ENCODE data around the gene ZNF444. TPM values are rescaled to one million over a fixed set of nuclear protein-coding genes. Genes with fewer than 3 reads are reported as not detected.
"Not testable (repeated sequence)": the region's sequence is repeated elsewhere in the genome, so short reads cannot be mapped to it uniquely, and the experiment has no call there.

Gene ZNF444
- total and polyA plus RNA-seq, 2 of the 4 experiments (the other 2 are of a cell fraction): 2.5 to 20.3 TPM

DNA sequence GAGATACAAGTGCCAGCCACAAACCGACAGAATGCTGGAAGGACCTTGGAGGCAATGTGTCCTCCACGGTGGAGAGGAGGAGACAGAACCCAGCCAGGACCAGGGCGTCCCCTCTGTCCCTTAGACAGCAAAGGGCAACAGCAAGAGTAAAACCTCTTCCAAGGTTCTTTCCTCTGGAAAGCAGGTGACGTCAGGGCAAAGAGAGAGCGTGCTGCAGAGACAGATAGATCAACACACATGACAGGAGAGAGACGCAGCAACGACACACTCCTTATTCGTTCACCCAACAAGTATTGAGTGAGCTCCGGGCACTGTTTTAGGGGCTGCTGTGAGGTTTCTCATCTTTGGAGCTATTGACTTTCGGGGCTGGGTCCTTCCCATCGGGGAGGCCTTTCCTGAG lies 33.5 kb downstream of the ZNF444 start:
- ATAC-seq (ENCODE audit: low read depth): no peak
- H3K27ac ChIP-seq (ENCODE audit: insufficient read depth, low read length): no peak overlapping the region
- H3K9me1 ChIP-seq (ENCODE audit: insufficient read depth, low read length): no peaks in the 10 kb centered on the region
- no peak overlapping the region for H2AFZ ChIP-seq (replicated peaks; ENCODE audit: low read length, poor library complexity)
- no peak overlapping the region for H4K5ac ChIP-seq (ENCODE audit: low read depth, low read length)
- H3K36me3 ChIP-seq (ENCODE audit: control insufficient read depth, insufficient read depth, low read length): no peaks in the 10 kb centered on the region
- no peak overlapping the region for H3K18ac ChIP-seq (ENCODE audit: low read depth, low read length)
- no peaks in the 10 kb centered on the region for H3K79me1 ChIP-seq (ENCODE audit: low read depth in 1 of 2, low read length in 2 of 2)
- dilution Hi-C loops (cut with HindIII; ENCODE audit: low sequenced_read_pairs, unreplicated experiment): no loop called here
- no peak overlapping the region for H2BK120ac ChIP-seq (ENCODE audit: low read depth, low read length)
- no peak overlapping the region for H2BK5ac ChIP-seq (ENCODE audit: low read depth, low read length, poor library complexity, severe bottlenecking)
- intact Hi-C loops (cut with micrococcal nuclease): loop anchor here (10.0 kb wide), 1 partner anchor 140 kb away; the partner anchor contains the start of gene ZSCAN5A
- no peak overlapping the region for H2BK15ac ChIP-seq (ENCODE audit: low read depth, low read length)
- no peak overlapping the region for H3K9ac ChIP-seq (ENCODE audit: low read depth, low read length)
- no peaks in the 10 kb centered on the region for H3K9me3 ChIP-seq (ENCODE audit: control insufficient read depth, insufficient read depth, low read length)
- POLR2A ChIA-PET (ENCODE audit: unreplicated experiment): no interaction called here
- H3K4me1 ChIP-seq (ENCODE audit: control insufficient read depth, insufficient read depth, low read length): no peaks in the 10 kb centered on the region
- H2AK5ac ChIP-seq (ENCODE audit: low read depth, low read length): no peak overlapping the region
- no peak for TF ChIP-seq SMC3 (IDR thresholded peaks at IDR 0.05; ENCODE audit: low read depth, low read length)
- TF ChIP-seq CEBPB (IDR thresholded peaks at IDR 0.05; ENCODE audit: low read depth, low read length): no peak
- no peak for TF ChIP-seq RCOR1 (IDR thresholded peaks at IDR 0.05; ENCODE audit: insufficient replicate concordance, low read length)
- TF ChIP-seq, protein P1, sequence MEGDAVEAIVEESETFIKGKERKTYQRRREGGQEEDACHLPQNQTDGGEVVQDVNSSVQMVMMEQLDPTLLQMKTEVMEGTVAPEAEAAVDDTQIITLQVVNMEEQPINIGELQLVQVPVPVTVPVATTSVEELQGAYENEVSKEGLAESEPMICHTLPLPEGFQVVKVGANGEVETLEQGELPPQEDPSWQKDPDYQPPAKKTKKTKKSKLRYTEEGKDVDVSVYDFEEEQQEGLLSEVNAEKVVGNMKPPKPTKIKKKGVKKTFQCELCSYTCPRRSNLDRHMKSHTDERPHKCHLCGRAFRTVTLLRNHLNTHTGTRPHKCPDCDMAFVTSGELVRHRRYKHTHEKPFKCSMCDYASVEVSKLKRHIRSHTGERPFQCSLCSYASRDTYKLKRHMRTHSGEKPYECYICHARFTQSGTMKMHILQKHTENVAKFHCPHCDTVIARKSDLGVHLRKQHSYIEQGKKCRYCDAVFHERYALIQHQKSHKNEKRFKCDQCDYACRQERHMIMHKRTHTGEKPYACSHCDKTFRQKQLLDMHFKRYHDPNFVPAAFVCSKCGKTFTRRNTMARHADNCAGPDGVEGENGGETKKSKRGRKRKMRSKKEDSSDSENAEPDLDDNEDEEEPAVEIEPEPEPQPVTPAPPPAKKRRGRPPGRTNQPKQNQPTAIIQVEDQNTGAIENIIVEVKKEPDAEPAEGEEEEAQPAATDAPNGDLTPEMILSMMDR (conservative IDR thresholded peaks at IDR 0.05; ENCODE audit: low read depth, low read length): no peak
- DNase-seq: no peak
- H4K8ac ChIP-seq (ENCODE audit: low read depth in 2 of 2, low read length in 2 of 2): no peak overlapping the region
- peaks cover 9% of the 10 kb centered on the region; the same call in 1 of the 2 replicates for H3K27me3 ChIP-seq (ENCODE audit: control insufficient read depth, insufficient read depth, low read length)
- CTCF ChIA-PET: no interaction called here
- H4K91ac ChIP-seq (ENCODE audit: insufficient read depth, low read depth, low read length): no peak overlapping the region
- H3K56ac ChIP-seq (ENCODE audit: extremely low read depth, insufficient read depth, low read length): no peak overlapping the region
- no peak overlapping the region for H3K23ac ChIP-seq (ENCODE audit: low read depth, low read length)
- H2AK9ac ChIP-seq (replicated peaks; ENCODE audit: low read depth, low read length, poor library complexity): no peak overlapping the region
- no CpG with 5 or more reads among the region's 11 CpGs for WGBS, 2 experiments (ENCODE audit: extremely low coverage in 2 of 2, insufficient read length in 1 of 2)
- in situ Hi-C loops (cut with MboI; ENCODE audit: low sequenced_read_pairs): no loop called here
- H3K4ac ChIP-seq (ENCODE audit: low read depth, low read length): no peak overlapping the region
- BruUV-seq (replicated peaks): no TSS peak
- no peak overlapping the region for H3K4me2 ChIP-seq (ENCODE audit: low read depth, low read length)
- H4K20me1 ChIP-seq (ENCODE audit: insufficient read depth, low read length): no peaks in the 10 kb centered on the region
- H3K4me3 ChIP-seq (ENCODE audit: insufficient read depth, low read depth, low read length): no peak overlapping the region
- no peak overlapping the region for H2BK20ac ChIP-seq (ENCODE audit: low read depth, low read length)
- H3K14ac ChIP-seq (replicated peaks; ENCODE audit: low read depth, low read length): no peak overlapping the region

DNA sequence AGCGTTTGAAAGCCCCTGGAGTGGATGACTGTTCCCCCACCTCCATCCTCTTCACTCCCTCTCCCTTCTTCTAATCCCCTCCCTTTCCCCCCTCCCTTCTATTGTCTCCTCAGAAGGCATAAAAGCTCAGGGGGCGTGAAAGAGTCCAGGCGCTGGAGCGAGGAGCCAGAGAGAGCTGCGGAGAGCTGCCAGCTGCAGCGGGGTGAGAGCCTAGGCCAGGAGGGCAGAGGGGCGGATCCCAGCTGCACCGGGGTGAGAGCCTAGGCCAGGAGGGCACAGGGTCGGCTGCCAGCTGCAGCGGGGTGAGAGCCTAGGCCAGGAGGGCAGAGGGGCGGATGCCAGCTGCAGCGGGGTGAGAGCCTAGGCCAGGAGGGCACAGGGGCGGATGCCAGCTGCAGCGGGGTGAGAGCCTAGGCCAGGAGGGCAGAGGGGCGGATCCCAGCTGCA lies 34.8 kb downstream of the ZNF444 start, which contains the start of gene GALP:
Gene GALP (plus strand): TSS at position 148 of the 447 bp plus-strand sequence. CDS start 1,101 bp downstream, outside the sequence.
- H3K4me1 ChIP-seq (ENCODE audit: control insufficient read depth, insufficient read depth, low read length); H3K9ac ChIP-seq (ENCODE audit: low read depth, low read length); H2AFZ ChIP-seq (replicated peaks; ENCODE audit: low read length, poor library complexity); H2BK15ac ChIP-seq (ENCODE audit: low read depth, low read length); H4K91ac ChIP-seq (ENCODE audit: insufficient read depth, low read depth, low read length); H3K9me3 ChIP-seq (ENCODE audit: control insufficient read depth, insufficient read depth, low read length); H3K4ac ChIP-seq (ENCODE audit: low read depth, low read length); H4K5ac ChIP-seq (ENCODE audit: low read depth, low read length); H2AK9ac ChIP-seq (replicated peaks; ENCODE audit: low read depth, low read length, poor library complexity); H2BK120ac ChIP-seq (ENCODE audit: low read depth, low read length); H3K9me1 ChIP-seq (ENCODE audit: insufficient read depth, low read length); dilution Hi-C loops (cut with HindIII; ENCODE audit: low sequenced_read_pairs, unreplicated experiment); H3K4me3 ChIP-seq (ENCODE audit: insufficient read depth, low read depth, low read length); H4K8ac ChIP-seq (ENCODE audit: low read depth in 2 of 2, low read length in 2 of 2); H3K18ac ChIP-seq (ENCODE audit: low read depth, low read length); H4K20me1 ChIP-seq (ENCODE audit: insufficient read depth, low read length); H3K27me3 ChIP-seq (ENCODE audit: control insufficient read depth, insufficient read depth, low read length); H3K14ac ChIP-seq (replicated peaks; ENCODE audit: low read depth, low read length); H3K4me2 ChIP-seq (ENCODE audit: low read depth, low read length); H3K79me1 ChIP-seq (ENCODE audit: low read depth in 1 of 2, low read length in 2 of 2); ATAC-seq (ENCODE audit: low read depth); POLR2A ChIA-PET (ENCODE audit: unreplicated experiment); BruUV-seq (replicated peaks); DNase-seq; H2AK5ac ChIP-seq (ENCODE audit: low read depth, low read length); H3K56ac ChIP-seq (ENCODE audit: extremely low read depth, insufficient read depth, low read length); in situ Hi-C loops (cut with MboI; ENCODE audit: low sequenced_read_pairs); H2BK5ac ChIP-seq (ENCODE audit: low read depth, low read length, poor library complexity, severe bottlenecking); H2BK20ac ChIP-seq (ENCODE audit: low read depth, low read length); H3K27ac ChIP-seq (ENCODE audit: insufficient read depth, low read length); H3K36me3 ChIP-seq (ENCODE audit: control insufficient read depth, insufficient read depth, low read length); H3K23ac ChIP-seq (ENCODE audit: low read depth, low read length): not testable (repeated sequence)
- CTCF ChIA-PET: interaction anchor here (0.6 kb wide), 1 partner anchor 86 kb away, joined by 6 read pairs; no protein-coding TSS in a partner anchor
- WGBS, 2 experiments (ENCODE audit: extremely low coverage in 2 of 2, insufficient read length in 1 of 2): 26% methylated on average over 3 of the region's 15 CpGs; no CpG with 5 or more reads in 1 of the 2 experiments
- intact Hi-C loops (cut with micrococcal nuclease): loop anchor here (10.0 kb wide), 1 partner anchor 139 kb away; the partner anchor contains the start of gene ZSCAN5A
